HEK293T (cell line): ENCODE measurements around the gene CFAP300.

Experiments
- CTCF ChIA-PET: fragments of 350-600 bp; formaldehyde crosslinking; extraction: SDS; loops from one replicate; lab custom pipeline; 2021; ENCODE audit warnings: antibody characterized with exemption, inconsistent platforms; lab: Yijun Ruan, JAX
- POLR2A ChIA-PET: fragments of 350-600 bp; formaldehyde crosslinking; extraction: SDS; loops from one replicate; lab custom pipeline; 2020; ENCODE audit warnings: antibody characterized with exemption, inconsistent platforms; lab: Yijun Ruan, JAX
- DNase-seq: peaks from one replicate; pipeline ENCODE4 v3.0.0; 2012; ENCODE audit warnings: mixed read lengths; ENCODE audit errors: extremely low spot score
- ARNT ChIP-seq: fragments of 450-650 bp; IDR thresholded peaks from 2 replicates; pipeline ENCODE4 v1.6.1; 2017; ENCODE audit warnings: mild to moderate bottlenecking
- BHLHE40 ChIP-seq: fragments of 450-650 bp; IDR thresholded peaks from 2 replicates; pipeline ENCODE4 v1.6.1; 2016; ENCODE audit warnings: mild to moderate bottlenecking, moderate library complexity, borderline replicate concordance
- CTBP1 ChIP-seq: fragments of 450-650 bp; IDR thresholded peaks from 2 replicates; pipeline ENCODE4 v1.6.1; 2016; ENCODE audit warnings: borderline replicate concordance
- ELF4 ChIP-seq: fragments of 450-650 bp; IDR thresholded peaks from 2 replicates; pipeline ENCODE4 v1.6.1; 2017; ENCODE audit warnings: antibody characterized with exemption
- FOXA1 ChIP-seq: fragments of 450-650 bp; IDR thresholded peaks from 2 replicates; pipeline ENCODE4 v1.6.1; 2016; ENCODE audit warnings: mild to moderate bottlenecking
- FOXK2 ChIP-seq: fragments of 450-650 bp; IDR thresholded peaks from 2 replicates; pipeline ENCODE4 v1.6.1; 2016; ENCODE audit warnings: mild to moderate bottlenecking
- FOXM1 ChIP-seq: fragments of 450-650 bp; IDR thresholded peaks from 2 replicates; pipeline ENCODE4 v1.6.1; 2017; ENCODE audit warnings: mild to moderate bottlenecking, borderline replicate concordance
- HDGF ChIP-seq: fragments of 450-650 bp; IDR thresholded peaks from 2 replicates; pipeline ENCODE4 v1.6.1; 2017; ENCODE audit warnings: antibody characterized with exemption, borderline replicate concordance
- L3MBTL2 ChIP-seq: fragments of 450-650 bp; conservative IDR thresholded peaks from 2 replicates; pipeline ENCODE4 v1.6.1; 2016; ENCODE audit warnings: mild to moderate bottlenecking
- LEF1 ChIP-seq: fragments of 450-650 bp; IDR thresholded peaks from 2 replicates; pipeline ENCODE4 v1.6.1; 2017; ENCODE audit warnings: mild to moderate bottlenecking, borderline replicate concordance
- NFRKB ChIP-seq: fragments of 450-650 bp; IDR thresholded peaks from 2 replicates; pipeline ENCODE4 v1.6.1; 2016; ENCODE audit warnings: mild to moderate bottlenecking, moderate library complexity
- SP1 ChIP-seq: fragments of 450-650 bp; IDR thresholded peaks from 2 replicates; pipeline ENCODE4 v1.6.1; 2017
- SUZ12 ChIP-seq: fragments of 450-650 bp; IDR thresholded peaks from 2 replicates; pipeline ENCODE4 v1.6.1; 2016; ENCODE audit warnings: mild to moderate bottlenecking
- TARDBP ChIP-seq: fragments of 450-650 bp; IDR thresholded peaks from 2 replicates; pipeline ENCODE4 v1.6.1; 2016
- ZNF384 ChIP-seq: fragments of 450-650 bp; IDR thresholded peaks from 2 replicates; pipeline ENCODE4 v1.6.1; 2016
- TF ChIP-seq, protein P1 (sequence below): fragments of 450-650 bp; IDR thresholded peaks from 2 replicates; pipeline ENCODE4 v1.6.1; 2016

CFAP300 gene

DNA sequence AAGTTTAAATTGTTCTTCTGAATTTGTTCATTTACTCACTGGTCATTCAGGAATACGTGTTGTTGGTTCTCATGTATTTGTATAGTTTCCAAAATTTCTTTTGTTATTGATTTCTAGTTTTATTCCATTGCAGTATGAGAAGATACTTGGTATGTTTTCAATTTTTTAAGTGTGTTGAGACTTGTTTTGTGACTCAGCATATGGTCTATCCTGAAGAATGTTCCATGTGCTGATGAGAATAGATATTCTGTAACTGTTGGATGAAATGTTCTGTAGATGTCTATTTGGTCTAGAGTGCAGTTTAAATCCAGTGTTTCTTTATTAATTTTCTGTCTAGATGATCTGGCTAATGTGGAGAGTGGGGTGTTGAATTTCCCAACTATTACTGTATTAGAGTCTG lies 23.5 kb downstream of the CFAP300 start:
- DNase-seq, result no peak
- ChIA-PET CTCF (interaction anchor here (0.7 kb wide), 1 partner anchor 320 kb away, joined by 3 read pairs; no protein-coding TSS in a partner anchor), POLR2A (no interaction called here)

DNA sequence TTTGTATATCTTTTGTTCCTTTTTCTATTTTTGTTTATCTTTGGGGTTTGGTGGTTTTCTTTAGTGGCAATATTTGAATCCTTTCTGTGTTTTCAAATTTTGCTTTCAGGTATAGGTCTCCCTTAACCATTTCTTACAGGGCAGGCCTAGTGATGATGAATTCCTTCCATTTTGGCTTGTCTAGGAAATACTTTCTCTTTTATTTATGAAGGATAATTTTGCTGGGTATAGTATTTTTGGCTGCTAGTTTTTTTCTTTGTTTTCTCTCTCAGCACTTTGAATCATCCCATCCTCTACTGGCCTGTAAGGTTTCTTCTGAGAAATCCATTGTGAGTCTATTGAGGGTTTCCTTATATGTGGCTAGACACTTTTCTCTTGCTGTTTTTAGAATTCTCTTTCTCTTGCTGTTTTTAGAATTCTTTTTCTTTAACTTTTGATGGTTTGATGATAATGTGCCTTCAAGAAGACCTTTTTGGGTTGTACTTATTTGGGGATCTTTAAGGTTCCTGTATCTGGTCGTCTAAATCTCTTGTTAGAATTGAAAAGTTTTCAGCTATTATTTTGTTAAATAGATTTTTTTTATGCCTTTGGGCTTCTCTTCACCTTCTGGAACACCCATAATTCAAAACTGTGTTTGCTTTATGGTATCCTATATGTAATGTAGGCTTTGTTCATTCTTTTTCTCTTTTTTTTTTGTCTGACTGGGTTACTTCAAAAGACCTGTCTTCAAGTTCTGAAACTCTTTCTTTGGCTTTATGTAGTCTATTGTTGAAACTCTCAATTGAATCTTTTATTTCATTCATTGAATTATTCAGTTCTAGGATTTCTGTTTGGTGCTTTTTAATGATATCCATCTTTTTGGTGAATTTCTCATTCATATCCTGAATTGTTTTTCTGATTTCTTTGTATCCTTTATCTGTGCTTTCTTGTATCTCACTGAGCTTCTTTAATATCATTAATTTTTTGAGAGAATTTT lies 24.5 kb downstream of the CFAP300 start:
- TF ChIP-seq, protein P1, sequence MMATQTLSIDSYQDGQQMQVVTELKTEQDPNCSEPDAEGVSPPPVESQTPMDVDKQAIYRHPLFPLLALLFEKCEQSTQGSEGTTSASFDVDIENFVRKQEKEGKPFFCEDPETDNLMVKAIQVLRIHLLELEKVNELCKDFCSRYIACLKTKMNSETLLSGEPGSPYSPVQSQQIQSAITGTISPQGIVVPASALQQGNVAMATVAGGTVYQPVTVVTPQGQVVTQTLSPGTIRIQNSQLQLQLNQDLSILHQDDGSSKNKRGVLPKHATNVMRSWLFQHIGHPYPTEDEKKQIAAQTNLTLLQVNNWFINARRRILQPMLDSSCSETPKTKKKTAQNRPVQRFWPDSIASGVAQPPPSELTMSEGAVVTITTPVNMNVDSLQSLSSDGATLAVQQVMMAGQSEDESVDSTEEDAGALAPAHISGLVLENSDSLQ, result no peak
- TF ChIP-seq SUZ12, result no peak
- no peak for TF ChIP-seq TARDBP
- TF ChIP-seq LEF1, result no peak
- TF ChIP-seq BHLHE40, result no peak
- TF ChIP-seq FOXM1, result no peak
- ChIA-PET CTCF (no interaction called here), POLR2A (no interaction called here)
- DNase-seq, result no peak

More for the DNA sequence above, 23.5 kb downstream of the CFAP300 start:
- TF ChIP-seq ELF4 (no peak), SP1 (no peak), BHLHE40 (no peak), HDGF (no peak), ARNT (no peak), FOXA1 (no peak), LEF1 (no peak), L3MBTL2 (no peak)

DNA sequence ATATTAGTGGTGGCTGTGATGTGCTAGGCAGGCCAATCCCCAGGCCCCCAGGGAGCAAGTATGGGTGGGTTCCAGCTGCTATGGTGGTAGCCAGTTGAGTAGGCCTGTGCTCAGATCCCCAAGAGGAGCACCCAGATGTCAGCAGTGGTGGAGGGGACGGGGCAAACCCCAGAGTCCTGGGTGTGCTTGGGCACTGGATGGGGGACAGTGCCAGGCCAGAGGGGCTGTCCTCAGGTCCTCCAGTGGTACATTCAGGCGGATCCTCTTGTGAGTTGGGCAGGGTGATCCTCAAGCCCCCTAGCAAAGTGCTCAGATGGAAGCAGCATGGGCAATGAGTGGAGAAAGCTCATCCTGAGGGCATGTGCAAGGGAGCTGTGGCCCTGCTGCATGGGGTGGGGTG lies 26.0 kb downstream of the CFAP300 start:
- no peak for DNase-seq
- no peak for TF ChIP-seq HDGF
- TF ChIP-seq LEF1, result no peak
- TF ChIP-seq FOXA1, result no peak
- no peak for TF ChIP-seq CTBP1
- no peak for TF ChIP-seq SUZ12
- CTCF ChIA-PET, result no interaction called here
- POLR2A ChIA-PET, result no interaction called here

DNA sequence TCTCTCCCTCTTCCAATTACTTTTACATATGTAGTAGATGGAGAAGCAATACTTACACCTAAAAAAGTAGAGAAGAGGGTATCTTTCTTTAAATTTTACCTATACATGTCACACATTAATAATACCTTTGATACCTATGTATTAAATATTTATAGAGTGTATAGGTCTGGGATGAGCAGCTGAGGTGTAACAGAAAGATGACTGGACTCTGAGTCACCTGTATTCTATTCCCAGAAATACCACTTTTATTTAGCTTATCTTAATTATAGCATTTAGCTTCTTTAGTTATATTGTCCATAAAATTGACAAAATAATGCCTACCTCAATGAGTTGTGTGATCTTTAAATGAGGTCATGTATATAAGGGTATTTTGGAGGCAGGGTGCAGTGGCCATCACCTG lies 32.4 kb downstream of the CFAP300 start:
- DNase-seq, result no peak
- ChIA-PET CTCF (interaction anchor here (0.6 kb wide), 1 partner anchor 29 kb away, joined by 4 read pairs; no protein-coding TSS in a partner anchor), POLR2A (no interaction called here)
- TF ChIP-seq FOXA1 (no peak), FOXK2 (no peak), SP1 (no peak), HDGF (no peak), CTBP1 (no peak), LEF1 (no peak), TARDBP (no peak), SUZ12 (no peak), FOXM1 (no peak), ELF4 (no peak), ZNF384 (no peak), NFRKB (no peak), L3MBTL2 (no peak), BHLHE40 (no peak), ARNT (no peak)
- TF ChIP-seq, protein P1, result no peak

DNA sequence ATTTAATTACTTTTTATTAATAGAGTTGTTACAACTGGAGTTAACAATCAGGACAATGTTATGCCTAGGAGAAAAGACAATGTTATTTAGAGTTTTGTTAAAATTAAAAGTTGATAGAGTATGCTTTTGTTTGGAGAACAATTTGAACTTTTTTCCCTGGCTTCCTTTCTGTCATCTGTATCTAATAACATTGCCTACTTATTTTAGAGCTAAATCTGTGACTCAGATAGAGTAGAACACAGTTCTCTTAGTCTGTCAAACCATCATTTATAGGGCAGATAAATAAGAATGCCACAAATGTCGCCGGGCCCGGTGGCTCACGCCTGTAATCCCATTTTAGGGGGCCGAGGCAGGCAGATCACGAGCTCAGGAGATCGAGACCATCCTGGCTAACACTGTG lies 34.1 kb downstream of the CFAP300 start:
- ChIA-PET POLR2A (no interaction called here), CTCF (no interaction called here)
- no peak for TF ChIP-seq L3MBTL2
- TF ChIP-seq, protein P1, result no peak
- TF ChIP-seq SUZ12, result no peak
- no peak for TF ChIP-seq SP1
- no peak for DNase-seq

DNA sequence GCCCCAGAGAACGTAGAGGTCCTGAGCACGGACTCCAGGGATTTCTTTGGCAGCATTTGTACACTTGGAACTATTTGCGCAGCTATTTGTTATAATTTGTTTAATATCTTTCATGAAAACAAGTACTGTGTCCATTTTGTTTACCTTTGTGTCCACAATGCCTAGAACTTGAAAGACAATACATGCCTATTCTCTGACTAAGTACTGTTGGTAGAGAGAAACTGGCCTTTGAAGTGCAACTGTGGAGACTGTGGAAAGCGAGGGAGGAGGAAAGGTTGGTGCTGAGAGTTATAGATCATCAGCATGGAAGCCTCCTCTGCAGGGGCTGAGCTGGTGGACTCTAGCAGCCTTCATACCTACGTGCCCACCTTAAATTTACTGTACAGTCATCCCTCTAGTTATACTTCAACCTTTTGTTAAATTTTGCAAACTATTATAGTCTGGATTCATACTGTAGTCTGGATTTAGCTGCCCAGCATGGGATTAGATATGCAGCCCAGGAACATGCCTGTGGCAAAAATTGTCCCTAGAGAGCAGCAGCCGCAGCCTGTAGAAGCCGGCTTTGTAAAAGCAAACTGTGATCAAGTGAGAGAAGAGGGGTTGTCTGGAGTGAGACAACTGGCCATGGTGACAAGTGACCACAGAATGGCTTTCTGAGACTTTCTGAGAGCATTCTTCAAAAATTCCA lies 38.8 kb downstream of the CFAP300 start:
- POLR2A ChIA-PET, result no interaction called here
- CTCF ChIA-PET, result no interaction called here
- no peak for TF ChIP-seq LEF1
- TF ChIP-seq ZNF384, result no peak
- TF ChIP-seq BHLHE40, result no peak
- TF ChIP-seq HDGF, result no peak
- no peak for DNase-seq
